ENCODE measurements around the gene IFRD1. TPM values are rescaled to one million over a fixed set of nuclear protein-coding genes. Genes with fewer than 3 reads are reported as not detected.

IFRD1 gene
- total RNA-seq, 1 donor from 2014 or later, result 76.6 TPM

DNA sequence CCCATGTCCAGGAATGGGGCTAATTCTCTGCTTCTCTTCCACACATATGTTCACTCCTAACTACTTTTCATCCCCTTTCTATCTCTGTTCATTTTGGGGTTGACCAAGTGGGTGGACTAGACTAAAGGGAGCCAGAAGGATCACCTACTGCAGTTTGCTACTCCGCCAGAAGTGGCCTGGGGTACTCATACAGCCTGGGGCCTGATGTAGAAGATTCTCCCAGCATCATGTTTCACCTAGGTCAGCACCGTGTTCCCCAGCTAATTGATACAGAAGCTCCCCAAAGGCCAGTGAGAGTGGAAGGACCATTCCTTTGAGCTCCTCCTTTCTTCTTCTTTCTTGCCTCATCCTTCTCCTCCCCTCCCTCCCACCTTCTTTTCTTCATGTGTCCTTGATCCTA lies 19.6 kb upstream of the IFRD1 start:
- DNase-seq (ENCODE audit: low spot score, unreplicated experiment), result no peak
- Mint-ChIP-seq H3K4me3 (ENCODE audit: low read depth) (no peak overlapping the region), H3K36me3 (ENCODE audit: insufficient read depth) (peaks cover 2% of the 10 kb centered on the region), H3K27me3 (no peaks in the 10 kb centered on the region), H3K9me3 (ENCODE audit: low read depth) (peaks cover 3% of the 10 kb centered on the region), H3K27ac (no peak overlapping the region), H3K4me1 (ENCODE audit: low read depth) (peaks cover 5% of the 10 kb centered on the region)
- TF ChIP-seq, protein P1, sequence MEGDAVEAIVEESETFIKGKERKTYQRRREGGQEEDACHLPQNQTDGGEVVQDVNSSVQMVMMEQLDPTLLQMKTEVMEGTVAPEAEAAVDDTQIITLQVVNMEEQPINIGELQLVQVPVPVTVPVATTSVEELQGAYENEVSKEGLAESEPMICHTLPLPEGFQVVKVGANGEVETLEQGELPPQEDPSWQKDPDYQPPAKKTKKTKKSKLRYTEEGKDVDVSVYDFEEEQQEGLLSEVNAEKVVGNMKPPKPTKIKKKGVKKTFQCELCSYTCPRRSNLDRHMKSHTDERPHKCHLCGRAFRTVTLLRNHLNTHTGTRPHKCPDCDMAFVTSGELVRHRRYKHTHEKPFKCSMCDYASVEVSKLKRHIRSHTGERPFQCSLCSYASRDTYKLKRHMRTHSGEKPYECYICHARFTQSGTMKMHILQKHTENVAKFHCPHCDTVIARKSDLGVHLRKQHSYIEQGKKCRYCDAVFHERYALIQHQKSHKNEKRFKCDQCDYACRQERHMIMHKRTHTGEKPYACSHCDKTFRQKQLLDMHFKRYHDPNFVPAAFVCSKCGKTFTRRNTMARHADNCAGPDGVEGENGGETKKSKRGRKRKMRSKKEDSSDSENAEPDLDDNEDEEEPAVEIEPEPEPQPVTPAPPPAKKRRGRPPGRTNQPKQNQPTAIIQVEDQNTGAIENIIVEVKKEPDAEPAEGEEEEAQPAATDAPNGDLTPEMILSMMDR (IDR thresholded peaks at IDR 0.05; ENCODE audit: unreplicated experiment), result no peak

- peaks cover 1% of the 10 kb centered on the region for H3K36me3 Mint-ChIP-seq (ENCODE audit: insufficient read depth)
- no peak for DNase-seq (ENCODE audit: low spot score, unreplicated experiment)
- no peak overlapping the region for H3K27ac Mint-ChIP-seq
- H3K4me3 Mint-ChIP-seq (ENCODE audit: low read depth), result no peak overlapping the region
- peaks cover 3% of the 10 kb centered on the region for H3K9me3 Mint-ChIP-seq (ENCODE audit: low read depth)
- peaks cover 8% of the 10 kb centered on the region for H3K4me1 Mint-ChIP-seq (ENCODE audit: low read depth)
- TF ChIP-seq, protein P1 (IDR thresholded peaks at IDR 0.05; ENCODE audit: unreplicated experiment), result no peak
- H3K27me3 Mint-ChIP-seq, result no peaks in the 10 kb centered on the region
Observed at GRCh38 chr7:112431803-112432202, 18.5 kb upstream of the IFRD1 start.

- Mint-ChIP-seq H3K27me3 (no peaks in the 10 kb centered on the region), H3K9me3 (ENCODE audit: low read depth) (peaks cover 3% of the 10 kb centered on the region), H3K4me3 (ENCODE audit: low read depth) (no peak overlapping the region), H3K36me3 (ENCODE audit: insufficient read depth) (peaks cover 1% of the 10 kb centered on the region), H3K27ac (no peak overlapping the region), H3K4me1 (ENCODE audit: low read depth) (peaks cover 2% of the 10 kb centered on the region)
- DNase-seq (ENCODE audit: low spot score, unreplicated experiment), result no peak
- TF ChIP-seq, protein P1 (IDR thresholded peaks at IDR 0.05; ENCODE audit: unreplicated experiment), result no peak
Observed at GRCh38 chr7:112433289-112433688, 17.0 kb upstream of the IFRD1 start.

DNA sequence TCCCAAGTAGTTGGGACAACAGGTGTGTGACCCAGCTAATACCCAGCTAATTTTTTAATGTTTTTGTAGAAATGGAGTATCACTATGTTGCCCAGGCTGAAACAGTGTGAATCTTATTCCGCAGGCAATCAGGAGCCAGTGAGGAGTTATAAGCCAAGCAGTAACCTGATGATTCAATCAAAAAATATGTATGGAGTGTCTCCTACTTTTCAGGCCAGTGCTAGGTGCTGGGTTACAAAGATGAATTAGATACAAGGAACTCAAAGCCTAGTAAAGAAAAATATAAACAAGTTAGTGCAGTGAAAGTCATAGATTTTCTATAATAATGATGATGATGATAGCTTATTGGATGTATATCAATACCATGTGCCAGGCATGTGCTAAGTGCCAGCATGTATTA lies 13.2 kb upstream of the IFRD1 start:
- no peak overlapping the region for H3K4me3 Mint-ChIP-seq (ENCODE audit: low read depth)
- no peak overlapping the region for H3K27ac Mint-ChIP-seq

DNA sequence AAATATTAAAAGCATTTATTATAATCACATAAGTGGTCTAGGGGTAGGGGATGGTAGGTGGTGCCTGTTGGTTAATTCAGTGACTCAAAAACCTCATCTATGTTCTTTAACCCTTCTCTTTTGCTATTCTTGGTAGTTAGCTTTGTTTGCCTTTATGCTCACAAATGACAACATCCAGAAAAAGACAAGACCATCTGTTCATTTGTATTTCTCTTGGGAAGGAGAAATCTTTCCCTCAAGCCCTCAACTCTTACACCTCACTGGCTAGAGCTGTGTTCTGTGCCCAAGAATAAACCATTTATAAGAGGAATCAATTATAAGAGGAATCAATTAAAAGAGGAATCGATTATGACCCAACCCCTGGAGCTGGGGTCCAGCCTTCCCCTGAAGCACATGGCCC lies 10.8 kb upstream of the IFRD1 start:
- DNase-seq (ENCODE audit: low spot score, unreplicated experiment), result no peak
- Mint-ChIP-seq H3K9me3 (ENCODE audit: low read depth) (no peaks in the 10 kb centered on the region), H3K27me3 (no peaks in the 10 kb centered on the region), H3K36me3 (ENCODE audit: insufficient read depth) (no peaks in the 10 kb centered on the region), H3K4me1 (ENCODE audit: low read depth) (peaks cover 2% of the 10 kb centered on the region), H3K27ac (no peak overlapping the region), H3K4me3 (ENCODE audit: low read depth) (no peak overlapping the region)
- TF ChIP-seq, protein P1 (IDR thresholded peaks at IDR 0.05; ENCODE audit: unreplicated experiment), result no peak

More for the DNA sequence above, 13.2 kb upstream of the IFRD1 start:
- H3K4me1 Mint-ChIP-seq (ENCODE audit: low read depth), result peaks cover 2% of the 10 kb centered on the region
- H3K27me3 Mint-ChIP-seq, result no peaks in the 10 kb centered on the region
- H3K36me3 Mint-ChIP-seq (ENCODE audit: insufficient read depth), result peaks cover 1% of the 10 kb centered on the region
- no peak for DNase-seq (ENCODE audit: low spot score, unreplicated experiment)
- H3K9me3 Mint-ChIP-seq (ENCODE audit: low read depth), result peaks cover 3% of the 10 kb centered on the region
- TF ChIP-seq, protein P1 (IDR thresholded peaks at IDR 0.05; ENCODE audit: unreplicated experiment), result no peak

All from progenitor cell of endocrine pancreas (in vitro differentiated cells).